NOMO-1 treated with DMSO at 0.1 percent for 48 hours (cell line): ENCODE data around the gene SMAD6.

ENCODE experiments used
- DNase-seq: peaks from one replicate; lab custom pipeline; 2025; ENCODE audit not compliant: unreplicated experiment; lab: John Stamatoyannopoulos, UW

SMAD6 gene

GRCh38 chr15:66702787-66703539, 927 bp downstream of the SMAD6 start:
- DNase-seq: no peak

GRCh38 chr15:66703540-66703941, 1.5 kb downstream of the SMAD6 start:
- DNase-seq: peak; percentile 52

GRCh38 chr15:66704019-66704802, 2.2 kb downstream of the SMAD6 start:
- no peak for DNase-seq

GRCh38 chr15:66704803-66705153, 2.7 kb downstream of the SMAD6 start:
- no peak for DNase-seq

- DNase-seq: no peak
Measured at GRCh38 chr15:66705277-66706146, 3.5 kb downstream of the SMAD6 start.

- no peak for DNase-seq
Measured at GRCh38 chr15:66706225-66706732, 4.2 kb downstream of the SMAD6 start.

GRCh38 chr15:66706840-66707239, 4.8 kb downstream of the SMAD6 start:
- DNase-seq: no peak

GRCh38 chr15:66707310-66708082, 5.5 kb downstream of the SMAD6 start:
- no peak for DNase-seq

GRCh38 chr15:66708389-66708788, 6.4 kb downstream of the SMAD6 start:
- DNase-seq: no peak

- DNase-seq: no peak
Measured at GRCh38 chr15:66709884-66710283, 7.8 kb downstream of the SMAD6 start.

GRCh38 chr15:66711260-66711659, 9.2 kb downstream of the SMAD6 start:
- DNase-seq: no peak

GRCh38 chr15:66711862-66712261, 9.8 kb downstream of the SMAD6 start:
- DNase-seq: no peak

- peak; percentile 29 for DNase-seq
Measured at GRCh38 chr15:66713843-66714508, 11.9 kb downstream of the SMAD6 start.

GRCh38 chr15:66714543-66714981, 12.5 kb downstream of the SMAD6 start:
- no peak for DNase-seq

- DNase-seq: no peak
Measured at GRCh38 chr15:66715181-66715624, 13.2 kb downstream of the SMAD6 start.

- DNase-seq: no peak
Measured at GRCh38 chr15:66715720-66716655, 14.0 kb downstream of the SMAD6 start.

- DNase-seq: no peak
Measured at GRCh38 chr15:66716656-66717020, 14.6 kb downstream of the SMAD6 start.

GRCh38 chr15:66718220-66718988, 16.4 kb downstream of the SMAD6 start:
- no peak for DNase-seq
